Measurements from ENCODE around the gene AGAP1. TPM values are rescaled to one million over a fixed set of nuclear protein-coding genes. Genes with fewer than 3 reads are reported as not detected.

The AGAP1 gene
- total and polyA plus RNA-seq, 2 donors (not counting 3 experiments of a cell fraction or from before 2014, with no cell fraction given) = 10.2 to 20.9 TPM

- Histone ChIP-seq H3K4me3 (replicated peaks in 1 of 3; ENCODE audit: insufficient read depth in 1 of 3, low read depth in 1 of 3, low read length in 3 of 3) (no peak overlapping the region), H3K36me3 (ENCODE audit: control insufficient read depth in 2 of 2, extremely low read depth in 1 of 2, insufficient read depth in 2 of 2, low read length in 2 of 2) (no peaks in the 10 kb centered on the region), H3K79me2 (ENCODE audit: control insufficient read depth, insufficient read depth, low read length) (no peaks in the 10 kb centered on the region), H3K4me2 (ENCODE audit: insufficient read depth, low read length) (no peak overlapping the region), H2AFZ (ENCODE audit: low read depth, low read length) (no peak overlapping the region), H3K9me3 (replicated peaks; ENCODE audit: control insufficient read depth, insufficient read depth, low read length) (no peaks in the 10 kb centered on the region), H3K4me1 (ENCODE audit: control insufficient read depth, extremely low read depth, insufficient read depth, low read length) (no peaks in the 10 kb centered on the region), H3K27me3 (ENCODE audit: control insufficient read depth in 2 of 2, insufficient read depth in 2 of 2, low read length in 2 of 2) (no peaks in the 10 kb centered on the region), H3K9ac (replicated peaks; ENCODE audit: extremely low read depth, insufficient read depth, low read length) (no peak overlapping the region), H3K27ac (ENCODE audit: insufficient read depth, low read depth, low read length) (no peak overlapping the region), H4K20me1 (replicated peaks; ENCODE audit: control insufficient read depth, extremely low read depth, insufficient read depth, low read length) (no peaks in the 10 kb centered on the region), H3K9me1 (replicated peaks; ENCODE audit: control insufficient read depth, extremely low read depth, insufficient read depth, low read length) (no peaks in the 10 kb centered on the region)
- POLR2A ChIA-PET = no interaction called here
- intact Hi-C loops (cut with micrococcal nuclease) = no loop called here
- BruUV-seq (replicated peaks) = no TSS peak
- no peak for DNase-seq (ENCODE audit: low read depth, low spot score)
- no peak for TF ChIP-seq EZH2 (IDR thresholded peaks at IDR 0.05; ENCODE audit: borderline replicate concordance, low read depth, low read length, severe bottlenecking)
- no peak for TF ChIP-seq MAX (IDR thresholded peaks at IDR 0.05; ENCODE audit: insufficient read depth, insufficient read length)
- no peak for TF ChIP-seq FOS (IDR thresholded peaks at IDR 0.05; ENCODE audit: borderline replicate concordance, insufficient read depth, low read length)
- TF ChIP-seq POLR2AphosphoS5 (IDR thresholded peaks at IDR 0.05; ENCODE audit: insufficient read depth, low read depth, low read length) = no peak
- TF ChIP-seq JUN (IDR thresholded peaks at IDR 0.05; ENCODE audit: borderline replicate concordance, insufficient read depth, insufficient read length, low read depth) = no peak
- TF ChIP-seq POLR2A (IDR thresholded peaks at IDR 0.05; ENCODE audit: low read depth, low read length) = no peak
- no peak for TF ChIP-seq MYC (IDR thresholded peaks at IDR 0.05; ENCODE audit: low read depth, low read length)
- TF ChIP-seq CTCF (IDR thresholded peaks at IDR 0.05; ENCODE audit: extremely low read depth in 1 of 2, insufficient read depth in 1 of 2, low read depth in 1 of 2, low read length in 2 of 2) = no peak
- TF ChIP-seq GATA2 (IDR thresholded peaks at IDR 0.05; ENCODE audit: insufficient read depth, insufficient read length, low read depth, low read length) = no peak
- CTCF ChIA-PET = interaction anchor here (0.6 to 1.2 kb wide), 2 partner anchors 102 to 130 kb away, joined by 3 read pairs; no protein-coding TSS in a partner anchor
- FAIRE-seq = no peak
- dilution Hi-C loops (cut with MboI; ENCODE audit: extremely low pct_ligation_motif_present, low sequenced_read_pairs) = no loop called here
Measured at GRCh38 chr2:235848055-235848454, 354.2 kb downstream of the AGAP1 start.

Measured in endothelial cell of umbilical vein (primary cell).